ENCODE data around the gene CCDC148.

GRCh38 chr2:158243392-158243791 is 213.2 kb downstream of the CCDC148 start:
- TF ChIP-seq CTCF (IDR thresholded peaks at IDR 0.05; ENCODE audit: low read depth, low read length, missing input control) (no peak), ATF3 (IDR thresholded peaks at IDR 0.05) (no peak), YY1 (IDR thresholded peaks at IDR 0.05) (no peak), RXRA (IDR thresholded peaks at IDR 0.05) (no peak)
- TF ChIP-seq, protein P1, sequence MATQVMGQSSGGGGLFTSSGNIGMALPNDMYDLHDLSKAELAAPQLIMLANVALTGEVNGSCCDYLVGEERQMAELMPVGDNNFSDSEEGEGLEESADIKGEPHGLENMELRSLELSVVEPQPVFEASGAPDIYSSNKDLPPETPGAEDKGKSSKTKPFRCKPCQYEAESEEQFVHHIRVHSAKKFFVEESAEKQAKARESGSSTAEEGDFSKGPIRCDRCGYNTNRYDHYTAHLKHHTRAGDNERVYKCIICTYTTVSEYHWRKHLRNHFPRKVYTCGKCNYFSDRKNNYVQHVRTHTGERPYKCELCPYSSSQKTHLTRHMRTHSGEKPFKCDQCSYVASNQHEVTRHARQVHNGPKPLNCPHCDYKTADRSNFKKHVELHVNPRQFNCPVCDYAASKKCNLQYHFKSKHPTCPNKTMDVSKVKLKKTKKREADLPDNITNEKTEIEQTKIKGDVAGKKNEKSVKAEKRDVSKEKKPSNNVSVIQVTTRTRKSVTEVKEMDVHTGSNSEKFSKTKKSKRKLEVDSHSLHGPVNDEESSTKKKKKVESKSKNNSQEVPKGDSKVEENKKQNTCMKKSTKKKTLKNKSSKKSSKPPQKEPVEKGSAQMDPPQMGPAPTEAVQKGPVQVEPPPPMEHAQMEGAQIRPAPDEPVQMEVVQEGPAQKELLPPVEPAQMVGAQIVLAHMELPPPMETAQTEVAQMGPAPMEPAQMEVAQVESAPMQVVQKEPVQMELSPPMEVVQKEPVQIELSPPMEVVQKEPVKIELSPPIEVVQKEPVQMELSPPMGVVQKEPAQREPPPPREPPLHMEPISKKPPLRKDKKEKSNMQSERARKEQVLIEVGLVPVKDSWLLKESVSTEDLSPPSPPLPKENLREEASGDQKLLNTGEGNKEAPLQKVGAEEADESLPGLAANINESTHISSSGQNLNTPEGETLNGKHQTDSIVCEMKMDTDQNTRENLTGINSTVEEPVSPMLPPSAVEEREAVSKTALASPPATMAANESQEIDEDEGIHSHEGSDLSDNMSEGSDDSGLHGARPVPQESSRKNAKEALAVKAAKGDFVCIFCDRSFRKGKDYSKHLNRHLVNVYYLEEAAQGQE (IDR thresholded peaks at IDR 0.05), result no peak
